Mesenchymal stem cell (in vitro differentiated cells and primary cell): Measurements from ENCODE around the gene TBC1D9. TPM values are rescaled to one million over a fixed set of nuclear protein-coding genes. Genes with fewer than 3 reads are reported as not detected.

Source experiments
- DNase-seq: peaks from one replicate; pipeline ENCODE4 v3.0.0-alpha.2; 2013
- H2AFZ ChIP-seq: one replicate; pipeline ENCODE4 v1.6.1; 2013; ENCODE audit warnings: low read depth, mild to moderate bottlenecking, control low read depth, inconsistent platforms, low read length, moderate library complexity
- H2AK5ac ChIP-seq: 2 replicates; pipeline ENCODE4 v1.6.1; 2013; ENCODE audit warnings: low read length, moderate library complexity, mild to moderate bottlenecking, inconsistent platforms; ENCODE audit not compliant: severe bottlenecking
- H2BK120ac ChIP-seq: one replicate; pipeline ENCODE4 v1.6.1; 2013; ENCODE audit warnings: low read depth, mild to moderate bottlenecking, inconsistent platforms, low read length, moderate library complexity
- H2BK12ac ChIP-seq, 2 experiments: one replicate each; pipeline ENCODE4 v1.6.1; 2013; ENCODE audit warnings: inconsistent platforms in 2 of 2, low read length in 2 of 2, mild to moderate bottlenecking in 2 of 2, moderate library complexity in 2 of 2, control low read depth in 1 of 2
- H2BK15ac ChIP-seq: one replicate; pipeline ENCODE4 v1.6.1; 2013; ENCODE audit warnings: mild to moderate bottlenecking, low read depth, inconsistent platforms; ENCODE audit not compliant: poor library complexity, severe bottlenecking
- H2BK5ac ChIP-seq: 2 replicates; pipeline ENCODE4 v1.6.1; 2013; ENCODE audit warnings: low read depth, mild to moderate bottlenecking, low read length, control low read depth, inconsistent platforms; ENCODE audit not compliant: poor library complexity, severe bottlenecking
- H3K14ac ChIP-seq, 2 experiments: one replicate each; pipeline ENCODE4 v1.6.1; 2013; ENCODE audit warnings: inconsistent platforms in 2 of 2, low read length in 2 of 2, control low read depth in 1 of 2, mild to moderate bottlenecking in 1 of 2, moderate library complexity in 1 of 2
- H3K18ac ChIP-seq, 2 experiments: one replicate each; pipeline ENCODE4 v1.6.1; 2013; ENCODE audit warnings: inconsistent platforms in 2 of 2, low read length in 2 of 2, control low read depth in 1 of 2, low read depth in 1 of 2, mild to moderate bottlenecking in 1 of 2
- H3K23ac ChIP-seq, 2 experiments: one replicate each; pipeline ENCODE4 v1.6.1; 2013; ENCODE audit warnings: inconsistent platforms in 2 of 2, low read length in 2 of 2, mild to moderate bottlenecking in 2 of 2, moderate library complexity in 2 of 2, control low read depth in 1 of 2
- H3K27ac ChIP-seq: 2 replicates; pipeline ENCODE4 v1.5.1; 2013; ENCODE audit warnings: mild to moderate bottlenecking, moderate library complexity, low read length, control low read depth, inconsistent platforms; ENCODE audit not compliant: poor library complexity, severe bottlenecking
- H3K27me3 ChIP-seq, 2 experiments: 2 replicates each; pipeline versions ENCODE4 v1.6.1 to v1.7.0; 2013; ENCODE audit warnings: low read length in 2 of 2, mild to moderate bottlenecking in 2 of 2, moderate library complexity in 2 of 2, control low read depth in 1 of 2, inconsistent platforms in 1 of 2; ENCODE audit not compliant: control insufficient read depth in 1 of 2, insufficient read depth in 1 of 2
- H3K36me3 ChIP-seq, 2 experiments: 2 replicates each; pipeline versions ENCODE4 v1.6.1 to v1.7.0; 2013; ENCODE audit warnings: low read length in 2 of 2, control low read depth in 1 of 2, inconsistent platforms in 1 of 2, low read depth in 1 of 2, mild to moderate bottlenecking in 1 of 2; ENCODE audit not compliant: insufficient read depth in 2 of 2, control insufficient read depth in 1 of 2
- H3K4ac ChIP-seq, 2 experiments: one replicate each; pipeline ENCODE4 v1.6.1; 2013; ENCODE audit warnings: inconsistent platforms in 2 of 2, low read length in 2 of 2, mild to moderate bottlenecking in 2 of 2, moderate library complexity in 2 of 2, control low read depth in 1 of 2, low read depth in 1 of 2
- H3K4me1 ChIP-seq: 2 replicates; pipeline ENCODE4 v1.6.1; 2013; ENCODE audit warnings: low read depth, low read length, control low read depth; ENCODE audit not compliant: control insufficient read depth, insufficient read depth
- H3K4me2 ChIP-seq: 2 replicates; pipeline ENCODE4 v1.6.1; 2013; ENCODE audit warnings: low read length, mild to moderate bottlenecking, inconsistent platforms; ENCODE audit not compliant: poor library complexity, severe bottlenecking
- H3K4me3 ChIP-seq, 2 experiments: 2 replicates each; pipeline versions ENCODE4 v1.5.1 to v1.7.0; 2013; ENCODE audit warnings: low read length in 2 of 2, mild to moderate bottlenecking in 2 of 2, control low read depth in 1 of 2, low read depth in 1 of 2; ENCODE audit not compliant: insufficient read depth in 1 of 2
- H3K79me1 ChIP-seq: replicated peaks from 2 replicates; pipeline ENCODE4 v1.6.1; 2013; ENCODE audit warnings: mild to moderate bottlenecking, control low read depth, low read length, inconsistent platforms; ENCODE audit not compliant: poor library complexity, severe bottlenecking
- H3K9ac ChIP-seq: 2 replicates; pipeline ENCODE4 v1.7.0; 2013; ENCODE audit warnings: mild to moderate bottlenecking, low read length, moderate library complexity
- H3K9me3 ChIP-seq: 2 replicates; pipeline ENCODE4 v1.7.0; 2013; ENCODE audit warnings: mild to moderate bottlenecking, low read length; ENCODE audit not compliant: control insufficient read depth
- H4K8ac ChIP-seq: one replicate; pipeline ENCODE4 v1.6.1; 2013; ENCODE audit warnings: inconsistent platforms, mild to moderate bottlenecking, low read length, moderate library complexity
- H4K91ac ChIP-seq: one replicate; pipeline ENCODE4 v1.6.1; 2013; ENCODE audit warnings: mild to moderate bottlenecking, low read length, inconsistent platforms
- WGBS: methylation state at CpG from one replicate; pipeline ENCODE4 v1.1.7; 2013; ENCODE audit warnings: mixed read lengths; 5-methylcytosine and 5-hydroxymethylcytosine counted together
- small RNA-seq: library from polyadenylated mRNA; stranded (forward); fragments of <200 nt; extraction: miRNeasy Mini kit (QIAGEN cat#:217004); gene quantifications from one replicate; pipeline ENCODE3, GENCODE V24; 2013; ENCODE audit warnings: low read depth

The TBC1D9 gene

DNA sequence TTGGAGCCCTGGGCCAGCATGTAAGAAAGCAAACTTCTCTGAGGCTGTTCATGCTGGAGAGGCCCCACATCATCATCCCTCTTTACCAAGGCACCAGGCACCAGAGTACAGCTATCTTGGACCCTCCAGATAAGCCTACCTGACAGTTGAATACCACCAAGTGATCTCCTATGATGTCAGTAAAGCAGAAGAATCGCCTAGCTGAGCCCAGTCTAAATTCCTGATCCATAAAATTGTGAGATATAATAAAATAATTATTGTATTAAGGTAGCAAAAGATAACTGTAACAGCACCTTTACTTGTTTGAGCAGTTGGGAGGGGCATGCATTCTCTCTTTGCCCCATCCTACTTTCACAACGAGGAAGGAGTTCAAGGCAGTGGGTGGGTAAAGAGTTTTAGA, 184.6 kb downstream of the TBC1D9 start:
- no peak overlapping the region for H3K4me2 ChIP-seq
- no peak overlapping the region for H3K9ac ChIP-seq
- H4K91ac ChIP-seq = no peak overlapping the region
- no peak overlapping the region for H2BK15ac ChIP-seq
- no peak overlapping the region for H3K14ac ChIP-seq
- H2AFZ ChIP-seq = no peak overlapping the region
- H2AK5ac ChIP-seq = no peak overlapping the region
- no peak overlapping the region for H2BK12ac ChIP-seq
- H2BK5ac ChIP-seq = no peak overlapping the region
- WGBS = no CpG with 5 or more reads among the region's 2 CpGs
- H3K79me1 ChIP-seq = no peaks in the 10 kb centered on the region
- no peak for DNase-seq
- H3K4me1 ChIP-seq = peaks cover 9% of the 10 kb centered on the region
- H3K27me3 ChIP-seq = peaks cover 58 to 70% of the 10 kb centered on the region in 2 experiments
- H3K36me3 ChIP-seq = no peaks in the 10 kb centered on the region
- no peak overlapping the region for H3K18ac ChIP-seq
- no peak overlapping the region for H3K4me3 ChIP-seq
- H3K23ac ChIP-seq = no peak overlapping the region
- H3K9me3 ChIP-seq = peaks cover 19% of the 10 kb centered on the region
- H2BK120ac ChIP-seq = no peak overlapping the region
- H3K4ac ChIP-seq = no peak overlapping the region
- H4K8ac ChIP-seq = no peak overlapping the region
- no peak overlapping the region for H3K27ac ChIP-seq

Small RNA genes within 50 kb of the gene (small RNA-seq; reads per million reads assigned to genes)
- not detected for gene AC108019.1
- not detected for gene RF00019
- gene RN7SL152P = not detected
- gene RNY1P14 = not detected
